HPDE6-E6E7 (cell line): Measurements from ENCODE around the gene WASF2.
A peak's percentile ranks its signal among the peaks of the same experiment; 100 is the strongest.

Experiments used
- DNase-seq: peaks from one replicate; pipeline ENCODE4 v3.0.0; 2011; ENCODE audit warnings: missing footprints; ENCODE audit errors: extremely low spot score

Gene WASF2

GRCh38 chr1:27358038-27358927, 131.7 kb downstream of the WASF2 start:
- no peak for DNase-seq

- DNase-seq: peak; percentile 71
Measured at GRCh38 chr1:27357281-27358037, 132.5 kb downstream of the WASF2 start.

- DNase-seq: no peak
Measured at GRCh38 chr1:27356619-27357280, 133.2 kb downstream of the WASF2 start.

GRCh38 chr1:27356277-27356618, 133.7 kb downstream of the WASF2 start:
- DNase-seq: no peak

GRCh38 chr1:27355683-27356082, 134.3 kb downstream of the WASF2 start:
- DNase-seq: no peak
